Thoracic aorta (tissue), 2 donors: ENCODE measurements around the gene EXOC7. TPM values are rescaled to one million over a fixed set of nuclear protein-coding genes. Genes with fewer than 3 reads are reported as not detected.
"Not testable (repeated sequence)": the region's sequence is repeated elsewhere in the genome, so short reads cannot be mapped to it uniquely, and the experiment has no call there.

Experiments
- ATAC-seq: fragments of 150-250 bp; one replicate; pipeline ENCODE4 v1.8.0; 2017; ENCODE audit warnings: low read depth; ENCODE audit not compliant: insufficient number of reproducible peaks, low FRiP score
- DNase-seq: peaks from one replicate; pipeline ENCODE4 v3.0.0-alpha.2; 2020; ENCODE audit warnings: low spot score
- H3K27ac ChIP-seq, 2 donors: fragments of 200-600 bp; sonication (generic); 1 replicate in 1 of 2; 2 replicates in 1 of 2; pipeline ENCODE4 v1.5.1; 2016; ENCODE audit warnings: mild to moderate bottlenecking in 2 of 2, moderate library complexity in 2 of 2
- H3K27me3 ChIP-seq: fragments of 200-600 bp; sonication (generic); replicated peaks from 2 replicates; pipeline ENCODE4 v1.6.0; 2016; ENCODE audit warnings: mild to moderate bottlenecking; ENCODE audit not compliant: insufficient read depth
- H3K36me3 ChIP-seq: fragments of 200-600 bp; sonication (generic); one replicate; pipeline ENCODE4 v1.5.1; 2016
- H3K4me1 ChIP-seq, 2 donors: fragments of 200-600 bp; sonication (generic); 1 replicate in 1 of 2; 2 replicates in 1 of 2; pipeline versions ENCODE4 v1.5.1 to v1.6.0; 2016; ENCODE audit warnings: low read depth in 2 of 2, mild to moderate bottlenecking in 1 of 2; ENCODE audit not compliant: control insufficient read depth in 1 of 2
- H3K4me3 ChIP-seq: fragments of 200-600 bp; sonication (generic); 2 replicates; pipeline ENCODE4 v1.5.1; 2016; ENCODE audit warnings: mild to moderate bottlenecking
- H3K9me3 ChIP-seq: fragments of 200-600 bp; sonication (generic); 2 replicates; pipeline ENCODE4 v1.5.1; 2016
- CTCF ChIP-seq: fragments of 200-600 bp; sonication (generic); IDR thresholded peaks from one replicate; pipeline ENCODE4 v1.5.1; 2019; ENCODE audit warnings: antibody characterized with exemption
- total RNA-seq, 2 donors: library from RNA; depleted of rRNA; stranded (reverse); fragments of >200 nt; gene quantifications; one replicate each; pipeline versions ENCODE4 v1.1.0 to v1.2.3, GENCODE V29; 2016

The EXOC7 gene
- total RNA-seq, 2 donors from 2014 or later: 79.7 to 94.0 TPM

- no peak for ATAC-seq
These were observed 22.8 kb downstream of the EXOC7 start for GRCh38 chr17:76080768-76081287.

GRCh38 chr17:76079956-76080767, 23.4 kb downstream of the EXOC7 start:
- Histone ChIP-seq H3K27me3 (peaks cover 8% of the 10 kb centered on the region), H3K4me3 (no peak overlapping the region), H3K9me3 (no peaks in the 10 kb centered on the region), H3K27ac (no peak overlapping the region), H3K36me3 (peaks cover 8% of the 10 kb centered on the region), H3K4me1 (peaks cover 6 to 22% of the 10 kb centered on the region in 2 donors)
- ATAC-seq (no peak), DNase-seq (no peak)
- TF ChIP-seq CTCF: no peak

More at GRCh38 chr17:76080768-76081287, 22.8 kb downstream of the EXOC7 start:
- Histone ChIP-seq H3K9me3 (no peaks in the 10 kb centered on the region), H3K4me1 (peaks cover 0 to 15% of the 10 kb centered on the region in 2 donors), H3K36me3 (peaks cover 11% of the 10 kb centered on the region), H3K4me3 (no peak overlapping the region), H3K27me3 (peaks cover 4% of the 10 kb centered on the region), H3K27ac (no peak overlapping the region)
- DNase-seq: no peak
- no peak for TF ChIP-seq CTCF

GRCh38 chr17:76079535-76079955, 24.0 kb downstream of the EXOC7 start:
- no peak for DNase-seq
- peaks cover 7 to 28% of the 10 kb centered on the region in 2 donors for H3K4me1 ChIP-seq
- H3K27me3 ChIP-seq: peaks cover 8% of the 10 kb centered on the region
- ATAC-seq: no peak
- TF ChIP-seq CTCF: no peak
- H3K4me3 ChIP-seq: no peak overlapping the region
- H3K36me3 ChIP-seq: peaks cover 2% of the 10 kb centered on the region
- no peaks in the 10 kb centered on the region for H3K9me3 ChIP-seq
- no peak overlapping the region for H3K27ac ChIP-seq

- Histone ChIP-seq H3K36me3 (no peaks in the 10 kb centered on the region), H3K9me3 (no peaks in the 10 kb centered on the region), H3K4me3 (no peak within 1 kb of the TSS), H3K27ac (no peak within 1 kb of the TSS), H3K4me1 (peaks cover 7 to 34% of the 10 kb centered on the region in 2 donors), H3K27me3 (peaks cover 13% of the 10 kb centered on the region)
- DNase-seq: no peak
- TF ChIP-seq CTCF: no peak
- no peak for ATAC-seq
These were observed 24.6 kb downstream of the EXOC7 start, which contains the start of gene ZACN for GRCh38 chr17:76078860-76079534. Gene ZACN (plus strand): TSS chr17:76079182. CDS start chr17:76079265, 83 bp downstream.

GRCh38 chr17:76078370-76078769, 25.2 kb downstream of the EXOC7 start:
- not testable (repeated sequence) for ATAC-seq, H3K27ac ChIP-seq, H3K36me3 ChIP-seq, H3K4me3 ChIP-seq, H3K9me3 ChIP-seq, DNase-seq
- Histone ChIP-seq H3K27me3 (peaks cover 13% of the 10 kb centered on the region), H3K4me1 (peaks cover 7 to 34% of the 10 kb centered on the region in 2 donors)
